GM19193 (cell line): Measurements from ENCODE around the gene GPSM1.

Experiments used
- POLR2A ChIP-seq: IDR thresholded peaks from 4 replicates; pipeline ENCODE4 v1.6.1; 2011; ENCODE audit not compliant: insufficient read depth, insufficient read length; ENCODE audit errors: extremely low read depth

GPSM1 gene

DNA sequence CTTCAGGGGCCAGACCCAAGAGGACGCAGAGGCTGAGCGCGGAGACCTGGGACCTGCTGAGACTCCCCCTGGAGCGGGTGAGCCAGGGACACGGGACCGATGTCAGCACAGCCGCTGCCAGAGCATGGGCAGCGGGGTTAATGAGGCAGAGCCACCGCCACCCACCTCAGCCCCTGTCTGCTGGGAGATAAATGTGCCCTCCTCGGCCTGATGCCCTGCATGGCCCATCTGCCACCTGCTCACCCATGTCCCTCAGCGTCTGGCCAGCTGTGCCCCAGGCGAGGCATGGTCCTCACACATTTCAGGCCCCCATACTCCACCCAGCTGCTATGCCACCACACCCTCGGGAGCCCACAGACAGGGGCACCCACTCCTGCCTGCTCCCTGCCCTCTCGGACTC is 21.4 kb downstream of the GPSM1 start:
- no peak for TF ChIP-seq POLR2A

- no peak for TF ChIP-seq POLR2A
These were observed 22.2 kb downstream of the GPSM1 start for GRCh38 chr9:136349546-136349945.

- TF ChIP-seq POLR2A = no peak
These were observed 24.0 kb downstream of the GPSM1 start for GRCh38 chr9:136351252-136351800.

GRCh38 chr9:136352682-136353081 is 25.3 kb downstream of the GPSM1 start:
- no peak for TF ChIP-seq POLR2A

DNA sequence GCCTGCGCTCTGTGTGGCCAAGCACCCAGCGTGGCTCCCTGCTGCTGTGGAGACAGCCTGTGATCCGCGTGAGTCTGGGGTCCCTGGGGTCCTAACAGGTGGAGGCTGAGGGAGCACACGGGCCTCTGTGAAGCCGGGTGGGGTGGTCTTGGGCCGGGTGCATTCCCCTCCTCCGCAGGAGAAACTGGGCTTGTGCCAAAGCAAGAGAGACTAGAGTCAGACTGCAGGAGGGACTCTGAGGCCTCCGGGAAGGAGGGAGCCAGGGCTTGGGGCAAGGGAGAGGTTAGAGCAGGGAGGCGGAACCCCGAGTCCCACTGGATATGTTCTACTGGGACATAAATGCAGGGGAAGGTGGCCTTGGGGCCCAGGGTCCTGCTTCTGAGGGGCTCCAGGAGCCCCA is 25.7 kb downstream of the GPSM1 start:
- TF ChIP-seq POLR2A = no peak

DNA sequence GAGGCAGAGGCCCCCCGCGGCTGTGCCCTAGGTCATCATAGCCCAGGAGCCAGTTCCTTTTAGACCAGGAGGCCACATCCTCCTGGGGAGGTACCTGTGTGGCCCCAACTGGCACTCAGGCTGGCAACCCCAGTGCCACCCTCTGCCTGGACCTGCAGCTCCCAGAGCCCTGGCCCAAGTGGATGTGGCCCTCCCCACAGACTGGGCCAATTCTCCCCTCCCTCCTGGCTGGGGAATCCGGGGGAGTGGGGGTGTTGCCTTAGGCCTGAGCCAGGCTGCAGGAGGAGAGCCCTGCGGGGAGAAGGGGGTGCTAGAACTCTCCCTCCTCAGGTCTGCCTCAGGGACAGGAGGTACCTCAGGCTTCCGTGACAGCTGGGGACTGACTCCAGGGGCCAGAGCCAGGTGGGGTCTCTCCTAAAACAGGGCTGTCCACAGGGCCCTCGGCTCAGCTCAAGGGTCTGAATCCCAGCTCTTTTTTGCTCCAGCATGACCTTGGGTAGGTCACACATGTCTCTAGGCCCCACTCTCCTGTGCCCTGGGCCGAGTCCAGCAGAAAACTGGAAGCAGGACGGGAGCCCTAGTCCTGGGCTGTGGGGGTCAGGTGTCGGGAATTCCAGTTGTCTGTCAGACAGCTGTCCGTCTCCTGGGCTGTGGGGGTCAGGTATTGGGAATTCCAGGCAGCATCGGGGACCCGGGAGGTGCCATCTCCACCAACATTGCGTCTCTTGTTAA is 26.6 kb downstream of the GPSM1 start:
- TF ChIP-seq POLR2A = no peak

- no peak for TF ChIP-seq POLR2A
These were observed 27.3 kb downstream of the GPSM1 start for GRCh38 chr9:136354592-136355085.

DNA sequence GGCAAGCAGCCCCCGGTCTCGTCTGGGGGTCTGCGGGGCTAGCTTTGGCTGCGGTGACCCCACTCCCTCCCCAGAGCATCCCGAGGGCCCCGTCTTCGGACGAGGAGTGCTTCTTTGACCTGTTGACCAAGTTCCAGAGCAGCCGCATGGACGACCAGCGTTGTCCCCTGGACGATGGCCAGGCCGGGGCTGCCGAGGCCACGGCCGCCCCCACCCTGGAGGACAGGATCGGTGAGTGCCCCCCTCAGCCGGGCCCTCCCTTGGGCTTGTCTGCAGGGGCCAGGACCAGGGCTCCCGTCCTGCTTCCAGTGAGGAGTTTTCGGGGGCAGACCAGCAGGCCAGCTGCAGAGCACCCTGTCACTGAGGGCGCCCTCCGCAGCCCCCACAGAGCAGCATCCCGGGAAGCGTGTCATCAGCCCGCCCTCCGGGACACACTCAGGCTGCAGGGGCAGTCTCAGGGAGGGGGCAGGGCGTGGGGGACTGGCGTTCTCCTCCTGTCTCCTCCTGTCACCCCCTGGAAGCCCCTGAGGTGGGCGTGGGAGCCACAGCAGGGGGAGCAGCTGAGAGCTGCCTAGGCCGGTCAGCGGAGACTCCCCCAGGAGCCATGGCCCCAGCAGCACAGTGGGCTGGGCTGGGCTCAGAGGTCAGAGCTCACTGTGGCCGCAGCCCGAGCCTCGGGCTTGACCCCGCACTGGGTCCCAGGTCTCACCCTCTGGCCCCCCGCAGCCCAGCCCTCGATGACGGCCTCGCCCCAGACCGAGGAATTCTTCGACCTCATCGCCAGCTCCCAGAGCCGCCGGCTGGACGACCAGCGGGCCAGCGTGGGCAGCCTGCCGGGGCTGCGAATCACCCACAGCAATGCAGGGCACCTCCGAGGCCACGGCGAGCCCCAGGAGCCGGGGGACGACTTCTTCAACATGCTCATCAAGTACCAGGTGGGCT is 28.5 kb downstream of the GPSM1 start:
- TF ChIP-seq POLR2A = no peak

GRCh38 chr9:136357202-136357725 is 29.9 kb downstream of the GPSM1 start:
- no peak for TF ChIP-seq POLR2A

DNA sequence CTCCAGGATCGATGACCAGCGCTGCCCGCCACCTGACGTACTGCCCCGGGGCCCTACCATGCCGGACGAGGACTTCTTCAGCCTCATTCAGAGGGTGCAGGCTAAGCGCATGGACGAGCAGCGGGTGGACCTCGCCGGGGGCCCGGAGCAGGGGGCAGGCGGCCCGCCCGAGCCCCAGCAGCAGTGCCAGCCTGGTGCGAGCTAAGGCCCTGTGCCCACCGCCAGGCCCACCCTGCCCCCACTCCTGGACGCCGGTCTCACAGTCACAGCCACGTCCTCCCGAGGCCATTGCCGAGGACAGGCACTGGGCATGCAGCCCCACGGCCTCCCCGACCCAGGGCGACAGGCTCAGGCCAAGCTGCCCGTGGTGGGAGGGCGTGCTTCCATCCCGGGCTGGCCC is 30.7 kb downstream of the GPSM1 start:
- TF ChIP-seq POLR2A = no peak

GRCh38 chr9:136358888-136359287 is 31.5 kb downstream of the GPSM1 start:
- TF ChIP-seq POLR2A = no peak

GRCh38 chr9:136359774-136360718 is 32.7 kb downstream of the GPSM1 start:
- TF ChIP-seq POLR2A = no peak

DNA sequence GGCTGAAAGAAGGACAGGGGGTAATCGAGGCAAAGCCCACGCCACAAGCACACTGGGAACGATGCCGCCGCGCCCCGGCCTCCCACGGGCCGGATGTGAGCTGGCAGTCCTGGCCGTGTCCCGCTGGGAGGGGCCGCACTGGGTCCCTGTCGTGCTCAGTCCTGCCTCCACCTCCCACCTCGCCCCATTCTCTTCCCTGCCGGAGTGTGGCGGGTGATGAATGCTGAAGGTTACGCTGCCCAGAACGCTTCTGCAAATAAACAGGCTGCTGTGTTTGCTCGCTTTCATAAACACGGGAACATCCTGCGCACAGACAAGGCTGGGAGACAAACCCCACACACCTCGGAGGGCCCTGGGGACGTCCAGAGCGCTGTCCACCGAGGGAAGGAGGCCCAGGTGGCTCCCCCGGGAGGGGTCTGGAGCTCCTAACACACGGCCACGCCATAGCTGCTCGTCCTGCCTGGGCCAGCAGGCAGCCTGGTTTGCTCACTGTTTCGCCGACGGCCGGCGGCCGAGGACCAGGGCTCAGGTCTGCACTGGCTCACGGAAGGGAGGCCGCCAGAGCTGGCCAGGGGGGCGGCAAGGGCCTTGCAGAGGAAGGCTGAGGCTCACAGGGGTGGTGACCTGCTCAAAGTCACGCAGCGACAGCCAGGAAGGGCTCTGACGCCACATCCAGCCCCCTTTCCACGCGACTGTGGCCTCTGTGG is 33.9 kb downstream of the GPSM1 start:
- no peak for TF ChIP-seq POLR2A
